ENCODE results near the gene ADH5. TPM values are rescaled to one million over a fixed set of nuclear protein-coding genes. Genes with fewer than 3 reads are reported as not detected.

Gene ADH5
- total and polyA plus RNA-seq, 4 donors, result 90.4 to 190 (median 120) TPM

DNA sequence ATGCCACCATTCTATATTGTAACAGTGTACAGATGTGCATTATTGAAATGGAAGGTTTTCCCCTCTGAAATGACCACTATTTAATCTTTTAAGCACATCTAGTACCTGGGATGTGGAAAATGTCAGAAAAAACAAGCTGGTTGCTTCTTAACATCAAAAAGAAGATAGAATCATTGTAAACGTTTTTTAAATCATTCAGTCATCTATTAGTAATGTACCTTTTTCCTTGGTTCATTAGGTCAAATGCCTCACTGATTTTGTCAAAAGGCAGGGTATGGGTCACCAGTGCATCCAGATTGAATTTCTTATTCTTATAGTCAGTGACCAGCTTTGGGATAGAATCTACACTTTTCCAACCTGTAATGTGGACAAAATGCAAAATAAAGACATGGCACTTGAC is 37.8 kb upstream of the ADH5 start:
- H3K36me3 ChIP-seq (ENCODE audit: control insufficient read depth in 4 of 4, insufficient read depth in 3 of 4, low read depth in 1 of 4, low read length in 3 of 4), result peaks cover 0 to 40% (median 25%) of the 10 kb centered on the region in 4 donors
- H3K27me3 ChIP-seq (ENCODE audit: control insufficient read depth in 4 of 4, insufficient read depth in 4 of 4, low read length in 3 of 4), result no peaks in the 10 kb centered on the region
- TF ChIP-seq HNF4G (IDR thresholded peaks at IDR 0.05) (no peak), EGR1 (IDR thresholded peaks at IDR 0.05; ENCODE audit: low read depth in 2 of 2) (no peak), TAF1 (conservative IDR thresholded peaks at IDR 0.05) (no peak), JUND (IDR thresholded peaks at IDR 0.05) (no peak), GABPA (IDR thresholded peaks at IDR 0.05 in 1 of 2, conservative IDR thresholded peaks at IDR 0.05 in 1 of 2) (no peak), YY1 (IDR thresholded peaks at IDR 0.05) (no peak), SP1 (IDR thresholded peaks at IDR 0.05) (no peak), RAD21 (IDR thresholded peaks at IDR 0.05) (no peak), FOXA1 (IDR thresholded peaks at IDR 0.05) (no peak), RXRA (IDR thresholded peaks at IDR 0.05) (no peak), HNF4A (conservative IDR thresholded peaks at IDR 0.05) (no peak), FOXA2 (IDR thresholded peaks at IDR 0.05) (no peak), NR2F2 (IDR thresholded peaks at IDR 0.05) (no peak)
- TF ChIP-seq, protein P1, sequence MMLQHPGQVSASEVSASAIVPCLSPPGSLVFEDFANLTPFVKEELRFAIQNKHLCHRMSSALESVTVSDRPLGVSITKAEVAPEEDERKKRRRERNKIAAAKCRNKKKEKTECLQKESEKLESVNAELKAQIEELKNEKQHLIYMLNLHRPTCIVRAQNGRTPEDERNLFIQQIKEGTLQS (IDR thresholded peaks at IDR 0.05), result no peak
- TF ChIP-seq, protein P2, sequence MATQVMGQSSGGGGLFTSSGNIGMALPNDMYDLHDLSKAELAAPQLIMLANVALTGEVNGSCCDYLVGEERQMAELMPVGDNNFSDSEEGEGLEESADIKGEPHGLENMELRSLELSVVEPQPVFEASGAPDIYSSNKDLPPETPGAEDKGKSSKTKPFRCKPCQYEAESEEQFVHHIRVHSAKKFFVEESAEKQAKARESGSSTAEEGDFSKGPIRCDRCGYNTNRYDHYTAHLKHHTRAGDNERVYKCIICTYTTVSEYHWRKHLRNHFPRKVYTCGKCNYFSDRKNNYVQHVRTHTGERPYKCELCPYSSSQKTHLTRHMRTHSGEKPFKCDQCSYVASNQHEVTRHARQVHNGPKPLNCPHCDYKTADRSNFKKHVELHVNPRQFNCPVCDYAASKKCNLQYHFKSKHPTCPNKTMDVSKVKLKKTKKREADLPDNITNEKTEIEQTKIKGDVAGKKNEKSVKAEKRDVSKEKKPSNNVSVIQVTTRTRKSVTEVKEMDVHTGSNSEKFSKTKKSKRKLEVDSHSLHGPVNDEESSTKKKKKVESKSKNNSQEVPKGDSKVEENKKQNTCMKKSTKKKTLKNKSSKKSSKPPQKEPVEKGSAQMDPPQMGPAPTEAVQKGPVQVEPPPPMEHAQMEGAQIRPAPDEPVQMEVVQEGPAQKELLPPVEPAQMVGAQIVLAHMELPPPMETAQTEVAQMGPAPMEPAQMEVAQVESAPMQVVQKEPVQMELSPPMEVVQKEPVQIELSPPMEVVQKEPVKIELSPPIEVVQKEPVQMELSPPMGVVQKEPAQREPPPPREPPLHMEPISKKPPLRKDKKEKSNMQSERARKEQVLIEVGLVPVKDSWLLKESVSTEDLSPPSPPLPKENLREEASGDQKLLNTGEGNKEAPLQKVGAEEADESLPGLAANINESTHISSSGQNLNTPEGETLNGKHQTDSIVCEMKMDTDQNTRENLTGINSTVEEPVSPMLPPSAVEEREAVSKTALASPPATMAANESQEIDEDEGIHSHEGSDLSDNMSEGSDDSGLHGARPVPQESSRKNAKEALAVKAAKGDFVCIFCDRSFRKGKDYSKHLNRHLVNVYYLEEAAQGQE (IDR thresholded peaks at IDR 0.05), result no peak
- TF ChIP-seq, protein P3, sequence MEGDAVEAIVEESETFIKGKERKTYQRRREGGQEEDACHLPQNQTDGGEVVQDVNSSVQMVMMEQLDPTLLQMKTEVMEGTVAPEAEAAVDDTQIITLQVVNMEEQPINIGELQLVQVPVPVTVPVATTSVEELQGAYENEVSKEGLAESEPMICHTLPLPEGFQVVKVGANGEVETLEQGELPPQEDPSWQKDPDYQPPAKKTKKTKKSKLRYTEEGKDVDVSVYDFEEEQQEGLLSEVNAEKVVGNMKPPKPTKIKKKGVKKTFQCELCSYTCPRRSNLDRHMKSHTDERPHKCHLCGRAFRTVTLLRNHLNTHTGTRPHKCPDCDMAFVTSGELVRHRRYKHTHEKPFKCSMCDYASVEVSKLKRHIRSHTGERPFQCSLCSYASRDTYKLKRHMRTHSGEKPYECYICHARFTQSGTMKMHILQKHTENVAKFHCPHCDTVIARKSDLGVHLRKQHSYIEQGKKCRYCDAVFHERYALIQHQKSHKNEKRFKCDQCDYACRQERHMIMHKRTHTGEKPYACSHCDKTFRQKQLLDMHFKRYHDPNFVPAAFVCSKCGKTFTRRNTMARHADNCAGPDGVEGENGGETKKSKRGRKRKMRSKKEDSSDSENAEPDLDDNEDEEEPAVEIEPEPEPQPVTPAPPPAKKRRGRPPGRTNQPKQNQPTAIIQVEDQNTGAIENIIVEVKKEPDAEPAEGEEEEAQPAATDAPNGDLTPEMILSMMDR (IDR thresholded peaks at IDR 0.05; ENCODE audit: low read depth, low read length, missing input control), result no peak
- TF ChIP-seq, protein P4, sequence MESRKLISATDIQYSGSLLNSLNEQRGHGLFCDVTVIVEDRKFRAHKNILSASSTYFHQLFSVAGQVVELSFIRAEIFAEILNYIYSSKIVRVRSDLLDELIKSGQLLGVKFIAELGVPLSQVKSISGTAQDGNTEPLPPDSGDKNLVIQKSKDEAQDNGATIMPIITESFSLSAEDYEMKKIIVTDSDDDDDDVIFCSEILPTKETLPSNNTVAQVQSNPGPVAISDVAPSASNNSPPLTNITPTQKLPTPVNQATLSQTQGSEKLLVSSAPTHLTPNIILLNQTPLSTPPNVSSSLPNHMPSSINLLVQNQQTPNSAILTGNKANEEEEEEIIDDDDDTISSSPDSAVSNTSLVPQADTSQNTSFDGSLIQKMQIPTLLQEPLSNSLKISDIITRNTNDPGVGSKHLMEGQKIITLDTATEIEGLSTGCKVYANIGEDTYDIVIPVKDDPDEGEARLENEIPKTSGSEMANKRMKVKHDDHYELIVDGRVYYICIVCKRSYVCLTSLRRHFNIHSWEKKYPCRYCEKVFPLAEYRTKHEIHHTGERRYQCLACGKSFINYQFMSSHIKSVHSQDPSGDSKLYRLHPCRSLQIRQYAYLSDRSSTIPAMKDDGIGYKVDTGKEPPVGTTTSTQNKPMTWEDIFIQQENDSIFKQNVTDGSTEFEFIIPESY (IDR thresholded peaks at IDR 0.05), result no peak
- no peaks in the 10 kb centered on the region for H3K9me3 ChIP-seq (ENCODE audit: control insufficient read depth in 4 of 4, low read length in 3 of 4)
- 29% methylated on average over 1 of the region's 1 CpG for WGBS
- no peak for DNase-seq (ENCODE audit: low spot score)
- H3K9ac ChIP-seq (ENCODE audit: low read depth in 1 of 2, low read length in 2 of 2), result no peak overlapping the region
- H3K4me3 ChIP-seq (ENCODE audit: low read depth in 1 of 3, low read length in 3 of 3), result no peak overlapping the region
- no peak overlapping the region for H3K27ac ChIP-seq (ENCODE audit: low read depth in 1 of 2, low read length in 2 of 2)
- peaks cover 0 to 4% (median 2%) of the 10 kb centered on the region in 4 donors for H3K4me1 ChIP-seq (ENCODE audit: control insufficient read depth in 4 of 4, insufficient read depth in 4 of 4, low read length in 3 of 4)

DNA sequence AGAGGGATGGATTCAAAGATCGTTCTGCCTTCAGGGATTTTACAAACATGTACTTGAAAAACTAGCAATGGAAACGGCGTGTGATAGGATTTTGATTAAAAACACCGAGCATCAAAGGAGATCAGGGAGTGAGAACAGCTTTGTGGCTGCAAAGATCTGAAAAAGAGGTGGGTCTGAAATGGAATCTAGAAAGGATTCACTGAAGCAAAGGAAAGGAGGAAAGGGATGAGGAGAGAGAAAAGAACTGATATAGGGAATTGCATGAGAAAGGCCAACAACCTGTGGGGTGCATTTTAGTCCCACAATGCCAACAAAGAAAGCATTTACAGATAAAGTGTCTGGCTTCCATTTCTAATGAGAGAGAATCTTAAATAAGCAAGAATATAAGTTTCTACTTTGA is 32.4 kb upstream of the ADH5 start:
- H3K36me3 ChIP-seq (ENCODE audit: control insufficient read depth in 4 of 4, insufficient read depth in 3 of 4, low read depth in 1 of 4, low read length in 3 of 4), result peaks cover 0 to 16% (median 13%) of the 10 kb centered on the region in 4 donors
- no peak overlapping the region for H3K27ac ChIP-seq (ENCODE audit: low read depth in 1 of 2, low read length in 2 of 2)
- no peak overlapping the region for H3K9ac ChIP-seq (ENCODE audit: low read depth in 1 of 2, low read length in 2 of 2)
- 45% methylated on average over 4 of the region's 4 CpGs for WGBS
- no peak for DNase-seq (ENCODE audit: low spot score)
- H3K27me3 ChIP-seq (ENCODE audit: control insufficient read depth in 4 of 4, insufficient read depth in 4 of 4, low read length in 3 of 4), result no peaks in the 10 kb centered on the region
- peaks cover 0 to 6% (median 2%) of the 10 kb centered on the region in 4 donors for H3K4me1 ChIP-seq (ENCODE audit: control insufficient read depth in 4 of 4, insufficient read depth in 4 of 4, low read length in 3 of 4)
- H3K9me3 ChIP-seq (ENCODE audit: control insufficient read depth in 4 of 4, low read length in 3 of 4), result no peaks in the 10 kb centered on the region
- no peak overlapping the region for H3K4me3 ChIP-seq (ENCODE audit: low read depth in 1 of 3, low read length in 3 of 3)
- TF ChIP-seq, protein P4 (IDR thresholded peaks at IDR 0.05), result no peak
- TF ChIP-seq, protein P5, sequence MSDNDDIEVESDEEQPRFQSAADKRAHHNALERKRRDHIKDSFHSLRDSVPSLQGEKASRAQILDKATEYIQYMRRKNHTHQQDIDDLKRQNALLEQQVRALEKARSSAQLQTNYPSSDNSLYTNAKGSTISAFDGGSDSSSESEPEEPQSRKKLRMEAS (IDR thresholded peaks at IDR 0.05), result no peak
- no peak for TF ChIP-seq RXRA (IDR thresholded peaks at IDR 0.05)
- no peak for TF ChIP-seq JUND (IDR thresholded peaks at IDR 0.05)
- no peak for TF ChIP-seq SP1 (IDR thresholded peaks at IDR 0.05)
- no peak for TF ChIP-seq NR2F2 (IDR thresholded peaks at IDR 0.05)
- TF ChIP-seq, protein P1 (IDR thresholded peaks at IDR 0.05), result no peak
- TF ChIP-seq FOXA2 (IDR thresholded peaks at IDR 0.05), result no peak
- TF ChIP-seq, protein P3 (IDR thresholded peaks at IDR 0.05; ENCODE audit: low read depth, low read length, missing input control), result no peak
- no peak for TF ChIP-seq YY1 (IDR thresholded peaks at IDR 0.05)
- no peak for TF ChIP-seq HNF4A (conservative IDR thresholded peaks at IDR 0.05)

All from liver (tissue), 9 donors.